Adrenal gland (tissue), 12 donors: ENCODE results near the gene UBXN6. TPM values are rescaled to one million over a fixed set of nuclear protein-coding genes. Genes with fewer than 3 reads are reported as not detected.

ENCODE experiments used
- DNase-seq, 7 donors: peaks; one replicate each; pipeline ENCODE4 v3.0.0-alpha.2; 2019 to 2020
- H3K27ac ChIP-seq, 5 donors: fragments of 200-600 bp; sonication (generic) in 4 of 5; 1 replicate in 3 of 5; 2 replicates in 2 of 5; pipeline versions ENCODE4 v1.5.1 to v1.8.0; 2016 to 2020; ENCODE audit warnings: mild to moderate bottlenecking in 1 of 5
- H3K27me3 ChIP-seq: fragments of 200-600 bp; 2 replicates; pipeline ENCODE4 v1.8.0; 2021
- H3K36me3 ChIP-seq, 2 donors: fragments of 200-600 bp; replicated peaks in 1 of 2; 1 replicate in 1 of 2; 2 replicates in 1 of 2; pipeline versions ENCODE4 v1.5.1 to v1.8.0; 2018 to 2022
- H3K4me1 ChIP-seq, 2 donors: fragments of 200-600 bp; replicated peaks in 1 of 2; 1 replicate in 1 of 2; 2 replicates in 1 of 2; pipeline versions ENCODE4 v1.5.1 to v1.8.0; 2018 to 2021
- H3K4me3 ChIP-seq, 4 donors: fragments of 200-600 bp; sonication (generic) in 3 of 4; one replicate each; pipeline ENCODE4 v1.5.1; 2016 to 2018
- H3K9me3 ChIP-seq, 3 donors: fragments of 200-600 bp; sonication (generic) in 1 of 3; replicated peaks in 1 of 3; 1 replicate in 2 of 3; 2 replicates in 1 of 3; pipeline versions ENCODE4 v1.5.1 to v1.8.0; 2016 to 2021
- POLR2A ChIP-seq, 2 donors: fragments of 450-650 bp; IDR thresholded peaks; one replicate each; pipeline ENCODE4 v1.6.1; 2017; ENCODE audit warnings: antibody characterized with exemption in 2 of 2, mild to moderate bottlenecking in 2 of 2, moderate library complexity in 1 of 2
- WGBS, 4 donors: extraction: QIAGEN DNeasy Blood & Tissue Kit in 2 of 4; methylation state at CpG; one replicate each; pipeline versions ENCODE4 v1.1.5 to v1.1.7; 2013 to 2017; 5-methylcytosine and 5-hydroxymethylcytosine counted together
- intact Hi-C, 2 donors: fragments of 100-400 bp; cut with DNase I; formaldehyde crosslinking; loops; one replicate each; pipeline versions ENCODE4 v1.14.1 to v1.15.0; 2022 to 2023
- polyA plus RNA-seq, 3 donors: library from polyadenylated mRNA; stranded (reverse); fragments of 200-250 nt in 2 of 3; fragments of 350-450 nt in 1 of 3; fragmentation: Illumina TruSeq in 1 of 3; extraction: RNeasy Lipid Tissue Mini Kit (QIAGEN cat#74804) in 1 of 3; gene quantifications; one replicate each; pipeline ENCODE4 v1.2.3, GENCODE V29; 2013 to 2014
- total RNA-seq, 9 donors: library from RNA; depleted of rRNA in 4 of 9; stranded (reverse); fragments of >200 nt in 4 of 9; fragments of 120-200 nt in 1 of 9; fragmentation: NEBNext Ultra II Directional in 1 of 9; extraction: Animal tissue kit (Norgen Biotek cat#: 25700) in 1 of 9; gene quantifications; one replicate each; pipeline versions ENCODE4 v1.1.0 to v1.2.4, GENCODE V29; 2013 to 2023
- TF ChIP-seq, protein P1 (sequence below), 6 experiments: fragments of 450-650 bp in 4 of 6; fragments of 200-600 bp in 2 of 6; sonication (generic) in 1 of 6; IDR thresholded peaks; 1 replicate in 5 of 6; 2 replicates in 1 of 6; pipeline versions ENCODE4 v1.5.1 to v1.8.0; 2016 to 2021; ENCODE audit warnings: antibody characterized with exemption in 6 of 6, mild to moderate bottlenecking in 2 of 6, moderate library complexity in 1 of 6
- donor health status: healthy with polysubstance abuse.
- donor health status: Bipolar disorder and iron deficiency.
- donor health status: DM: yes; HTN: yes; CAD: no.
- donor health status: DM: no; HTN: no; CAD: no.
- donor health status: DM: no; HTN: no; CAD: no.
- donor health status: DM: yes; HTN: yes; CAD: no.

The UBXN6 gene
- total and polyA plus RNA-seq, 12 donors: 53.9 to 317 (median 254) TPM

DNA sequence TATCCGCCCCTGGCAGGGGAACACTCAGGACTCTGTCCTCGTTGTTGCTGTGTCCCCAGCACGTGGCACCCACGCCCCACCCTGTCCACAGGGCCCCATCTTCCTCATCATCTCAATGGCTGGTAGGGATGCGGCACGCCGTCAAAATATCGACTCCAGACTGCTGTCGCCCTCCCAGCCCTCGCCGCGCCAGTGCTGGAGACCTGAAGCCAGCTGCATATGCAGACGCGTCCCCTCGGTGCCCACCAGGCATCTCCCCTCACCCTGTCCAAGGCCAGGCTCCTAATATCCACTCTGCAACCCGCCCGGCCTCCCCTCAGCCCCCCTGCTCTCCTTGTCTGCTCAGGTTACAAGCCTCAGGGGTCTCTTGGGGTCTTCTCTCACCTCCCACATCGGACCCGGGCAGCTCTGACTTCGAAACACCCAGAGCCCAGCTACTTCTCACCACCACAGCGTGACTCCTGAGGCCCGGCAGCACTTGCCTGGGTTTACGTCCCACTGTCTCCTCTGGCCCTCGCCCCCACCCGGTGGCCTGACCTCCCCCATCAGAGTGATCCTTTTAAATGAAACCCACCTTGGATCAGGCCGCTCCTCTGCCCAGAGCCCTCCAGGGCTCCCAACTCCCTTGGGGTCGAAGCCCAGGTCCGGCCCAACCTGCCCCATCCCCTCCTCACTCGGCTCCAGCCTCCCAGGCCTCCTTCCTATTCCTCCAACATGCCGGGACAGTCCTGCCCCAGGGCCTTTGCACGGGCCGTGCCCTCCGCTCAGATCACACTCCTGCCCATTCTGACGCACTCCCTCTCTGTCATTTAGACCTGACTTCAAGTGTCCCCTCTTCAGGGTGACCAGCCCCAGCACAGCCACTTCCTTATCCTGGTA lies 48.2 kb upstream of the UBXN6 start:
- peaks cover 0 to 21% of the 10 kb centered on the region in 2 donors for H3K36me3 ChIP-seq
- 94 to 96% (median 95%) methylated on average over 30 to 34 of the region's 34 CpGs for WGBS, 4 donors
- DNase-seq: no peak
- no peak overlapping the region for H3K4me3 ChIP-seq
- H3K9me3 ChIP-seq: no peaks in the 10 kb centered on the region
- H3K4me1 ChIP-seq: peaks cover 0 to 8% of the 10 kb centered on the region in 2 donors
- TF ChIP-seq, protein P1, sequence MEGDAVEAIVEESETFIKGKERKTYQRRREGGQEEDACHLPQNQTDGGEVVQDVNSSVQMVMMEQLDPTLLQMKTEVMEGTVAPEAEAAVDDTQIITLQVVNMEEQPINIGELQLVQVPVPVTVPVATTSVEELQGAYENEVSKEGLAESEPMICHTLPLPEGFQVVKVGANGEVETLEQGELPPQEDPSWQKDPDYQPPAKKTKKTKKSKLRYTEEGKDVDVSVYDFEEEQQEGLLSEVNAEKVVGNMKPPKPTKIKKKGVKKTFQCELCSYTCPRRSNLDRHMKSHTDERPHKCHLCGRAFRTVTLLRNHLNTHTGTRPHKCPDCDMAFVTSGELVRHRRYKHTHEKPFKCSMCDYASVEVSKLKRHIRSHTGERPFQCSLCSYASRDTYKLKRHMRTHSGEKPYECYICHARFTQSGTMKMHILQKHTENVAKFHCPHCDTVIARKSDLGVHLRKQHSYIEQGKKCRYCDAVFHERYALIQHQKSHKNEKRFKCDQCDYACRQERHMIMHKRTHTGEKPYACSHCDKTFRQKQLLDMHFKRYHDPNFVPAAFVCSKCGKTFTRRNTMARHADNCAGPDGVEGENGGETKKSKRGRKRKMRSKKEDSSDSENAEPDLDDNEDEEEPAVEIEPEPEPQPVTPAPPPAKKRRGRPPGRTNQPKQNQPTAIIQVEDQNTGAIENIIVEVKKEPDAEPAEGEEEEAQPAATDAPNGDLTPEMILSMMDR (IDR thresholded peaks at IDR 0.05): no peak
- no peak for TF ChIP-seq POLR2A (IDR thresholded peaks at IDR 0.05)
- H3K27ac ChIP-seq: no peak overlapping the region
- H3K27me3 ChIP-seq: no peaks in the 10 kb centered on the region
- intact Hi-C loops: no loop called here

DNA sequence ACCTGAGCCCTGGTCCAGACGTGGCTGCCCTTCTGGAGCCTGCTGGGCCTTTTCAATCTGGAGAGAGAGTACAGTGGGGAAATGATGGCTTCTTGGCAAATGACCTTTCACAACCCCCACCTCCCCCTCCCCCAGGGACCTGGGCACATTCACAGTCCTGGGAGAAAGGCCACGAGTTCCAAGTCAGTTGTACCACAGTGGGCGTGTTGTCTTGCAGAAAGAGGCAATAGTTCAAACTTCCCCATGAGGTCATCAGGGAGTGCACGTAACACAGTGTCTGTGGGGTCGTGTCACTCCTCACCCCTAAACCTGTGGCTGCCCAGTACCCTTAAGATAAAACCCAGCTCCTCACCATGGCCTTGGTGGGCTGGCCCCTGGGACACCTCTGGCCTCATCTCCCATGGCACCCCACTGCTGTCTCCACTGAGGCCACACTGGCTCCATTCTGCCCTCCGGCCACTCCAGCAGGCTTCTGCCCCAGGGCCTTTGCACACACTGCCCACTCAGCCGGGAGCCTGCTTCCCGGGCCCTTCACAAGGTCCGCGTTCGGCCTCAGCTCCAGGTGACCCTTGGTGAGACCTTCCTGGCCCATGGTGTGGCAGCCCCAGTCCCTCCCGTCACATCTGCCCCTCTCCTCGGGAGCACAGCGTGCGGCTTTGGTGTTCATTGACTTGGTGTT lies 47.4 kb upstream of the UBXN6 start:
- TF ChIP-seq, protein P1 (IDR thresholded peaks at IDR 0.05): no peak
- no peak for TF ChIP-seq POLR2A (IDR thresholded peaks at IDR 0.05)
- WGBS, 4 donors: 74 to 87% (median 76%) methylated on average over 9 to 15 of the region's 15 CpGs
- no peaks in the 10 kb centered on the region for H3K27me3 ChIP-seq
- intact Hi-C loops: no loop called here
- peaks cover 0 to 8% of the 10 kb centered on the region in 2 donors for H3K4me1 ChIP-seq
- H3K36me3 ChIP-seq: peaks cover 0 to 25% of the 10 kb centered on the region in 2 donors
- no peak overlapping the region for H3K4me3 ChIP-seq
- H3K27ac ChIP-seq: no peak overlapping the region
- DNase-seq: no peak
- no peaks in the 10 kb centered on the region for H3K9me3 ChIP-seq

DNA sequence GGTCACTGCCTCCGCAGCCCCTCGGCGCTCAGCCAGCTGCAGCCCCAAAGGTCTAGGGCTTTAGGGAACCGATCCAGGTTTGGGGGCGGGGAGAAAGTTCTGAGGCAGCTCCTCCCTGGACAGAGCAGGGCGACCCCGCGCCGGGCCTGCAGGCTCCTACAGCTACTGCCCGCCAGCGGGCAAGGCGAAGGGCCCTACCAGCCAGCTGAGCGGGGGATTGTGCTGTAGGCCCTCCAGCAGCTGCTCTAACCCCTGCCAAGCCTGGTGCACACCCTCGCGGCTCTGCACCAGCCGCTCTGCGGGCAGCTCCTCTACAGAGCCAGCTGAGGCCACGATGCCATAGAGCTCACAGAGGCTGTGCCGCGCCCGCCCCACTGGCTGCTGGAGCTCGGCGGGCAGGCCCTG lies 46.7 kb upstream of the UBXN6 start:
- no peak overlapping the region for H3K27ac ChIP-seq
- TF ChIP-seq, protein P1 (IDR thresholded peaks at IDR 0.05): no peak
- TF ChIP-seq POLR2A (IDR thresholded peaks at IDR 0.05): no peak
- DNase-seq: no peak
- H3K4me1 ChIP-seq: peaks cover 0 to 8% of the 10 kb centered on the region in 2 donors
- H3K36me3 ChIP-seq: peaks cover 0 to 32% of the 10 kb centered on the region in 2 donors
- no peak overlapping the region for H3K4me3 ChIP-seq
- intact Hi-C loops: no loop called here
- H3K27me3 ChIP-seq: no peaks in the 10 kb centered on the region
- H3K9me3 ChIP-seq: no peaks in the 10 kb centered on the region
- 85 to 100% (median 91%) methylated on average over 3 to 23 of the region's 23 CpGs for WGBS, 4 donors

DNA sequence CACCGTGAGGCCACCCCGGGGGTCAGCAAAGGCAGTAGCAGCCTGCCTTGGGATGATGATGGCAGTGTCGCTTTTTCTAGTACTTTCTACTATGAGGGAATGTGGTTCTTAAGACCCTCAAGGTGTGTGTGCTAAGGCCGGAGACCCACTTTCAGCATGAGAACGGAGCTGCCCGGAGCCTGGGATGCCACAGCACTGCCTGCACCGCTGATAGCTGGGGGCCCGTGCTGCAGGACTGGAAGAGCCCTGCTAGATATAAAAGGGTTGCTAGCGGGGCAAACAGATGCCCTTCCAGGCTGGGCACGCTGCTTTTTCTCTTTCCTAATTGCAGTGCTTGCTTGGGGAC lies 46.2 kb upstream of the UBXN6 start:
- 83 to 95% (median 89%) methylated on average over 3 to 10 of the region's 10 CpGs for WGBS, 4 donors
- Histone ChIP-seq H3K36me3 (peaks cover 0 to 37% of the 10 kb centered on the region in 2 donors), H3K27me3 (no peaks in the 10 kb centered on the region), H3K4me1 (peaks cover 0 to 8% of the 10 kb centered on the region in 2 donors), H3K9me3 (no peaks in the 10 kb centered on the region), H3K4me3 (no peak overlapping the region), H3K27ac (no peak overlapping the region)
- no peak for TF ChIP-seq POLR2A (IDR thresholded peaks at IDR 0.05)
- TF ChIP-seq, protein P1 (IDR thresholded peaks at IDR 0.05): no peak
- no peak for DNase-seq
- intact Hi-C loops: no loop called here
